ENCODE data around the gene NKTR.

DNA sequence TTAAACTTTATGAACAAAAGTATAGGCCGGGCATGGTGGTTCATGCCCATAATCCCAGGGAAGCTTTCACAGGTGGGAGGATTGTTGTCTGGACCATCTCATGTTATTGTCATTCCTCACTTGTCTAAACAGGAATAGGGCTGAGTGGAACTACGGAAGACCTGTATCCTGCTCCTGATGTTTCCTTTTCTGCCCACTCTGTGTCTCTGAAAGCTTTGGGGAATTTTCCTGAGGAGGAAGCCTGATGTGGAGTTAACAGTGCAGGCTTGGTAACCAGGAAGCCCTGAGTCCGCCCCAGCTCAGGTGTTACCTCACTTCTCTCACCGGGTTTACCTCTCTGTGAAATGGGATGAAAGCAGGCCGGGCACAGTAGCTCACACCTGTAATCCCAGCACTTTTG is 11.9 kb upstream of the NKTR start:
- TF ChIP-seq ZNF274 (IDR thresholded peaks at IDR 0.05; ENCODE audit: low read depth, low read length): no peak
- no peak for TF ChIP-seq YY1 (IDR thresholded peaks at IDR 0.05; ENCODE audit: insufficient read depth, insufficient read length)

Measured in NT2/D1 (cell line).